DND-41 (cell line): ENCODE measurements around the gene PDLIM1.

ENCODE experiments used
- EZH2 ChIP-seq: IDR thresholded peaks from 3 replicates; pipeline ENCODE4 v1.6.1; 2012; ENCODE audit warnings: borderline replicate concordance, low read depth, mild to moderate bottlenecking, moderate library complexity, low read length, inconsistent platforms; ENCODE audit not compliant: severe bottlenecking
- TF ChIP-seq, protein P1 (sequence below): IDR thresholded peaks from 2 replicates; pipeline ENCODE4 v1.5.1; 2012; ENCODE audit warnings: borderline replicate concordance, low read length, moderate library complexity, mild to moderate bottlenecking; ENCODE audit not compliant: poor library complexity, severe bottlenecking; ENCODE audit errors: extremely low read depth

DNA sequence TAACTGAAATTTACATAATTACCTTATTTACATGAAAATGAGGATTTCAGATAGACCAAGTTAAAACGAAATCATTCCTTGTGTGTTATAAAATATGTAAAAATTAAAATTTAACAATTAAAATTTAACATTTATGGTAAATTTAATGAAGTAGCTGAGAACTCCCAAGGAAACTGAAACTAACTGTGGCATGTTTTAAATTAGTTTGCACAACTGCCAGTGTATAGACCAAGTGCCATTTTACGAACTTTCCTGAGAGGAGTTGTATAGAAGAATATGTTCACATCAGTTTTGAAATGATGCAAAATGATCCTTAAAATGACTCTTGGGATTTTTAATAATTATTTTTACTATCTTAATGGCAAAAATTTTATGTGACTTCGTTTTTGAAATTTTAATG is 23.6 kb downstream of the PDLIM1 start:
- TF ChIP-seq, protein P1, sequence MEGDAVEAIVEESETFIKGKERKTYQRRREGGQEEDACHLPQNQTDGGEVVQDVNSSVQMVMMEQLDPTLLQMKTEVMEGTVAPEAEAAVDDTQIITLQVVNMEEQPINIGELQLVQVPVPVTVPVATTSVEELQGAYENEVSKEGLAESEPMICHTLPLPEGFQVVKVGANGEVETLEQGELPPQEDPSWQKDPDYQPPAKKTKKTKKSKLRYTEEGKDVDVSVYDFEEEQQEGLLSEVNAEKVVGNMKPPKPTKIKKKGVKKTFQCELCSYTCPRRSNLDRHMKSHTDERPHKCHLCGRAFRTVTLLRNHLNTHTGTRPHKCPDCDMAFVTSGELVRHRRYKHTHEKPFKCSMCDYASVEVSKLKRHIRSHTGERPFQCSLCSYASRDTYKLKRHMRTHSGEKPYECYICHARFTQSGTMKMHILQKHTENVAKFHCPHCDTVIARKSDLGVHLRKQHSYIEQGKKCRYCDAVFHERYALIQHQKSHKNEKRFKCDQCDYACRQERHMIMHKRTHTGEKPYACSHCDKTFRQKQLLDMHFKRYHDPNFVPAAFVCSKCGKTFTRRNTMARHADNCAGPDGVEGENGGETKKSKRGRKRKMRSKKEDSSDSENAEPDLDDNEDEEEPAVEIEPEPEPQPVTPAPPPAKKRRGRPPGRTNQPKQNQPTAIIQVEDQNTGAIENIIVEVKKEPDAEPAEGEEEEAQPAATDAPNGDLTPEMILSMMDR = no peak
- TF ChIP-seq EZH2 = no peak
